ENCODE results near the gene MYL4.
"Not testable (repeated sequence)": the region's sequence is repeated elsewhere in the genome, so short reads cannot be mapped to it uniquely, and the experiment has no call there.

MYL4 gene

DNA sequence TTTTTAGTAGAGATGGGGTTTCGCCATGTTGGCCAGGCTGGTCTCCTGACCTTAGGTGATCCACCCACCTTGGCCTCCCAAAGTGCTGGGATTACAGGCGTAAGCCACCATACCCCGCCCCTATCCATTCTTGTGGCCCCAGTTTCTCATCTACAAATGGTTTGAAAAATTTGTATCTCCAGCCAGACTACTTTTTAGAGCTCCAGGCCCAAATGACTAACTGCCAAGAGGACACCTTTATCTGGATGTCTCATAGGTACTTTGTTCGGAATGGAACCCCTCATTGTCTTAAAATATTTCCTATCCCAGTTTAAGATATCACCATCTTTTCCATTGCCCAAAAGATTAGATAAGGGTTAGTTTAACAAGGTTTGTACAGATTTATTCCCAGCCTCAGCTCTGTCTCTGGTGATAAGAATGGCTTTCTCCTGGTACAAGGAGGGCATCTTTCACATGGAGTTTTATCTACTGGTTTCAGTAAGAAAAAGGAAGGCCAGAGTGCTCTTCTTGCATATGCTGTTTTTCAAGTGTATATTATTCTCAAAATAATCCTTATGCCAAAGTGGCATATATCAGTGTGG lies 15.1 kb upstream of the MYL4 start:
- DNase-seq (ENCODE audit: low read depth in 2 of 2): no peak

DNA sequence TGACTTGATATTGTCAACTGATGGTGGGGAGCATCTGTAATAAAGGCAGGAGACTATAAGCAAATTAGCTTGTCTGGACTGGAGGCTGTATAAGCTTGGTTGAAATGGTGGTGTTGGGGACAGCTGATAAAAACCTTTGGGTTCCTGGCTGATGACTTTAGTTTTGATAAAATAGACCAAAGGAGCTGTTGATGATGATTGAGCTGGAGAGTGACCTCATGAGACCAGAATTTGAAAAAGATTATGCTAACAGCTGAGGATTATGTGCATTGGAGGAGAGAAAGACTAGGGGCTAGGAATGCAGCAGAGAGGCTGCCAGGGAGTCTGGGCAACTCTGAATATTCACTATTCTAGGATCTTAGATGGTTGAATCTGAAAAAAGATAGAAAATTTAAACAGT lies 11.3 kb upstream of the MYL4 start:
- DNase-seq (ENCODE audit: low read depth in 2 of 2): no peak

DNA sequence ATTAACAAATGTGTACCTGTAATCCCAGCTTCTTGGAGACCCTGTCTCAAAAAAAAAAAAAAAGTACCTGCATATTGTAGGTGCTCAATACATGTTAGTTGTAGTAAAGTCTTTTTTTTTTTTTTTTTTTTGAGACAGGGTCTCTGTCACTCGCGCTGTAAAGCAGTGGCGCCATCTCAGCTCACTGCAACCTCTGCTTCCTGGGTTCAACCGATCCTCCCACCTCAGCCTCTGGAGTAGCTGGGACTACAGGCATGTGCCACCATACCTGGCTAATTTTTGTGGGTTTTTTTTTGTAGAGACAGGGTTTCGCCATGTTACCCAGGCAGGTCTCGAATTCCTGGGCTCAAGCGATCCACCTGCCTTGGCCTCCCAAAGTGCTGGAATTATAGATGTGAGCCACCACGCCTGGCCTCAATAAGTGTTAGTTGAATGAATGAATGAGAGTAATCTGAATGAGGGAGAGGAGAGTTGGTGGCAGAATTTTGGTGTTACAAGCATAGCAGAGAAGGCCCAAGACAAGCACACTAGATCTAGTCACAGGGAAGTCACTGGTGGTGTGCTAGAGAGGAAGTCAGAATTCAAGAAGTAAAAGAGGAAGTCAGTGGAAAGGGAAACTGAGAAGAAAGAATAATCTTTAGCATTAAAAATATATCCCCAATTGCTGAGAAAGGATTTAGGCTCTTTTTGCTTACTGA lies 9.4 kb upstream of the MYL4 start:
- DNase-seq (ENCODE audit: low read depth in 2 of 2): no peak

DNA sequence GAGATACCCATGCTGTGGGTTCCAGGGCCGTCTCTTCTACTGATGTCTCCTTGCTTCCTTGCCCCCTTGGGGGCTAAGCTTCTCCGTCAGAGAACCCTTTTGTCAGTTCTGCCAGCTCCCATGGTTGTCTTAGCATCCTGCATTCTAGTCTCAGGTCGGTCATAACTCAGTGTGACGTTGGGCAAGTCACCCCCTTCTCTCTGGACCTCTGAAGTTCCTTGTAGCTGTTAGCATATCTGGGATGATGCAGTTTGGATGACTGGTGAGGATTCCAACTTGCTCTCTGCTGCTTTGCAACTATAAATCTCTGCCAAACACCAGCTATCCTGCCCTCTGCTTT lies 8.9 kb upstream of the MYL4 start:
- DNase-seq (ENCODE audit: low read depth in 2 of 2): no peak

DNA sequence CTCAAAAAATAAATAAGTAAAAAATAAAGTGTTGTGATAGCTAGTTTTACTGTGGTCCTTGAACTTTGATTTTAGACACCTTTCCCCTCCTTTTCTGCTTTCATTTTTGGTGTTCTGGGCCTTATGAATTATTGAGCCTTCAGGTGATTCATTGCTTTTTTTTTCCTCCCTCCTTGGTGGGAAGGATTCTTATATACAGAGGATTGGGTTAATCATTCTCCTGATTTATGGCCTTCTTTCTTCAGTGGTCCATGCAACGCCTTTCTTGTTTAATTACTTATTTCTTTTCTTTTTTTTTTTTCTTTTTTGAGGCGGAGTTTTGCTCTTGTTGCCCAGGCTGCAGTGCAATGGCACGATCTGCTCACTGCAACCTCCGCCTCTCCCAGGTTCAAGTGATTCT lies 8.0 kb upstream of the MYL4 start:
- no peak for DNase-seq (ENCODE audit: low read depth in 2 of 2)

DNA sequence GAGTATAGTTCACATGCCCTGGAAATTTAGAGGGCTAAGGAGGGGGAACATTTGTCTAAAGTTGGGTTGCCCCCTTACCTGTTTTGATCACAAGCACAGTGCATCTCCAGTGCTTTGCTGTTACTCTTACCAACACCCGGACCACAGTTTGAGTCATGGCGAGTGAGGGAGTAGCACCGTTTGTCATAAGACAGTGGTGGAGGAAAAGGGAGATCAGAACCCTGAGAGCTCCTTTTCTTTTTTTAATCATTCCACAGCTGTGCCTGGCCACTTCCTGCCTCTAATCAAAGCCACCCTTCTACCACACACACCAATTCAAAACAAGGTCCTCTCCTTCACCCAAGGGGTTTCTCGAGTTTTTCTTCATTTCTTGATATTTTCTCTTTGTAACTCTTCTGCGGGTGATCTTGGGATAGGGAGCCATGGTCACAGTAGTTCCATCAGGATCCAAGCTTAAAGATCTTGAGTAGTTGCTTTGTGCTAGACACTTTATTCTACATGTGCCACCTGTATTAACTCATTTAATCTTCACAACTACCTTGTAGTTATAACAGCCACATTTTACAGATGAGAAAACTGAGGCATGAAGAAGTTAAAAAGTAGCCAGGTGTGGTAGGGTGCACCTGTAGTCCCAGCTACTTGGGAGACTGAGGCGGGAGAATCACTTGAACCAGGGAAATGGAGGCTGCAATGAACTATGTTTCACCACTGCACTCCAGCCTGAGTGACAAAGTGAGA lies 5.0 kb upstream of the MYL4 start:
- DNase-seq (ENCODE audit: low read depth in 2 of 2): no peak

DNA sequence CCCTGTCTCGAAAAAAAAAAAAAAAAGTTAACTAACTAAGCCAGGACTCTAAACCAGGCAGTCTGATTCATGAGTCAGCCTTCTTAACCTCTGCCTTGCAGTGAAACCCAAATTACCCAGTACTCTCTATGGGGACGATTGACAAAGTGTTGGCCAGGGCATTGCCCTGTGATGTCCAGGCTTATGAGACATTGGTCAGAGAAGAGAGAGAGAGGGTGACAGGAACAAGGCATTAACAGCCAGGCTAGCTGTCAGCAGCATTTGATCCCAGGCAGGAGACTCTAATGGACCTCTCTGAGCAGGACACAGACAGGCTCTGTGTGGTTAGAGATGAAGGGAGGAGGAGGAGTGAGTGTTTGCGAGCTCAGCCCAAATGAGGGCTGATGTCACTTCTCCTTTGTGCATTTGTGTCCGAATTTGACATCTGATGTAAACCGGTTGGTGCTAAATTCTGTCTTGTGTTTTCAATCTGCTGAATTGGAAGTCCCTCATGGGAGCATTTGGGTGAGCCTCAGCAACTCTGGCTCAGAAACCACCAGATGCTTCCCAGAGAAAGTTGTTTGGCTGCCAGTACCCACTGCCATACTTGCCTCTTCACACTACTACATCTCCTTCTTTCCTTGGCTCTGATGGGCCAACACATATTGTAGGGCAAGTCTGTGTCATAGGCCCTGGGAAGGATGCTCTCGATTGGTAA lies 4.3 kb upstream of the MYL4 start:
- DNase-seq (ENCODE audit: low read depth in 2 of 2): no peak

DNA sequence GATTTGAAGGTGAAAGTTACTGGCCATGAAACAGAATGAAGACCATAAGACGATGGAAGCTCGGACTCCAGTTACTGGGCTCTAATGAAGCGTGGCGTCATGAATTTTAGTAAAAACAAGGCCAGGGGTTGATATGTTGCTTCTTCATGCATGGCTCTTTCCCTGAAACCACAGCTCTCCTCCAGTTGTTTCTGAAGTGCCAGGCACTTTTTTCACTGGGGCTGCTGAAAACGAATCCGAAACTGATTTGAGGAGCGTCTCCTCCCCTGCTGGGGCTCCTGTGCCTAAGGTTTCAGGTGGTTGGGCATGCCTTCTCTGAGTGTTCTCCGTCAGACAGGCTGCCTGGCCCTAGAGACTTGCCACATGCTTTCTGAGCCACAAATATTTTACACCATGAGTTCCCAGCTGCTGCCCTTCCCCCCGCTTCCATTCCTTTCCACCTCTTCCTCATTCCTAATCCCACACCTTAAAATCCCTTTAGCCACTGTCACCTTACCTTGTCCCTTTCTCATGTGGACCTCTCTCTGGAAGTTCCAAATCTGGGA lies 3.7 kb upstream of the MYL4 start:
- DNase-seq (ENCODE audit: low read depth in 2 of 2): no peak

DNA sequence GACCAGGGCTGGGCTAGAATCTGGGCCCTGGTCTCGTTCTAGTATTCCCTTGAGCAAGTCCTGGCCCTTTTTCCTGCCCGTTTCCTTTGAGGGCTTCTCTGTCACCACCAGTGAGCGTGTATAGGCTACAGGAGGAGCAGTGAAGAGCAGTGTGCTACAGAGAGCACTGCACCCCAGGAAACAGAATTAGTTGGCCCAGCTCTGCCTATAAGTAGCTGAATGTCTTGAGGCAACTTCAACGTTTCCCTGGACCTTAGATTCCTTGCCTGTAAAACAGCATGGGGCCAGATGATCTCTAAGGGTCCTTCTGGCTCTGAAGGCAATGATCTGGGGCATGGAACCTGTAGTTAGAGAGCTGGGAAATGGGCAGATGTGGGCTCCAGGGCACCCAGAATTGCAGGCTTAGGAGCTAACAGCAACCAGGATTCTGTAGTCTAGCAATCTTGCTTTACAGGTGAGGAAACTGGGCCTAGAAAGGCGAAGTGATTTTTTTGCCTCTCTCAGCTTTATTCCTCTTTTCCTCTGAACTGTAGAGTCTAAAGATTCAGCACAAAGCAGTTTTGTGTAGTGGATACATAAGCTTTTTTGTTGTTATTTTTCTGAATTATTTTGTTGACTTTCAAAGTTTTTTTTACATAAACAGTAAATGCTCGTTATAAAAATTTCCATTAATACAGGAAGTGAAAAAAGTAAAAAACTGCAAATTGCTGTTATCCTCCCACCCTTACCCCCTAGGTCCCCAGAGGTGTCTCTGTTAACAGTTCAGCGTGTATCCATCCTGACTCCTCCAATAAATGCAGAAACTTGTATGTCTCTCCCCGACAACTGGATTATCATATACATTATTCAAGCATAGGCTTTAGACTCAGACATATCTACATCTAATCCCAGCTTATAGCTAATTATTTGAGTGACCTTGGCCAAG lies 1.7 kb upstream of the MYL4 start:
- no peak for DNase-seq (ENCODE audit: low read depth in 2 of 2)

DNA sequence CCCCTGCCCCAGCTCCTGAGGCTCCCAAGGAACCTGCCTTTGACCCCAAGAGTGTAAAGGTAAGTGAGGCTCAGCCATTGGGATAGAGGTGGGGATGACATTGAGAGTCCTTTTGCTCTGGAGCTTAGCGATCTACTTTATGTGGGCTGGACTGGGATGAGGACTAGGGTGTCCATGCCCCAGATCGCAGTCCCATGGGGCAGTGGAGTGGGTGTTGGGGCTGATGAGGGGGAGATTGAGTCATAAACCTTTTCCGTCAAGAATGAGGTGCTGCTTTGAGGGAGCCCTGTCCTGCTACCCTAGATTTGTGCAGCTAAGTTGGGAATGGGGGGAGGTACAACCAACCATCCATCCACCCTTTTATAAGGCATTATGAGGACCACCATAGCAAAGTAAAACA lies 351 bp downstream of the MYL4 start:
- DNase-seq (ENCODE audit: low read depth in 2 of 2): no peak

DNA sequence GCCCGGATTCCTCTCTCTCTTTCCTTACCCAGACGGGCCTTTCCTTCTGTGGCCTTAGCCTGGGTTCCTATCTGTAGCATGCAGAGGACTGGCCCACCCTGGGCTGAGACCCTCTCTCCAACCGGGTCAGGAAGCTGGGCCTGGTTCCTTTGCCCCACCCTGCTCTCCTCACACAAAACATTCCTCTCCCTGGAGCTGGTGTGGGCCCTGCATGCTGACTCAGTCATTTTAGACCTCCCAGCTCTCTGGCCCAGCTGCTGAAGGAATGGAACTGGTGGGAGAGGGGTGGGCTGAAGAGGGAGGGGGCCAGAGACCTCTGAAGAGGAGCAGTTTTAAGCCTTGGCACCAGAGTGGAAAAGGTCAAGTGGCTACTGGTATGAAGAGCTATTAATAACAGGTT lies 957 bp downstream of the MYL4 start:
- no peak for DNase-seq (ENCODE audit: low read depth in 2 of 2)

DNA sequence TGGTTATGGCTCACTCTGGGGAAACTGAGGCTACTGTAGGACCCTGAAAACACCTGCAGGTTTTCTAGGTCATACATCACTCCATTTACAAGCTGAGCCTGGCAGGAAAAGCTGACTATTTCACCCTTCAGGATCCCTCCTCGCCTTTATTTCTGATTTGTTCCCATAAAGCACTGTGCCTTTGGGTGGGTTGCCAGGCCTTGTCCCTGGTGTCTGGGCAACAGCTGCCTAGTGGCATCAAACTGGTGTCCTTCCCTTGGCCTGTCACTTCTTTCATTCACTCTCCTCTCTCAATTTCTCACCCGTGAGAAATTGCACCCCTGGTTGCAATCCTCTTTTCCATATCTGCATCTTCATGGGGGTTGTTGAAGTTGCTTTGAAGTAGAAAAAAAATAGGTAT lies 1.6 kb downstream of the MYL4 start:
- no peak for DNase-seq (ENCODE audit: low read depth in 2 of 2)

DNA sequence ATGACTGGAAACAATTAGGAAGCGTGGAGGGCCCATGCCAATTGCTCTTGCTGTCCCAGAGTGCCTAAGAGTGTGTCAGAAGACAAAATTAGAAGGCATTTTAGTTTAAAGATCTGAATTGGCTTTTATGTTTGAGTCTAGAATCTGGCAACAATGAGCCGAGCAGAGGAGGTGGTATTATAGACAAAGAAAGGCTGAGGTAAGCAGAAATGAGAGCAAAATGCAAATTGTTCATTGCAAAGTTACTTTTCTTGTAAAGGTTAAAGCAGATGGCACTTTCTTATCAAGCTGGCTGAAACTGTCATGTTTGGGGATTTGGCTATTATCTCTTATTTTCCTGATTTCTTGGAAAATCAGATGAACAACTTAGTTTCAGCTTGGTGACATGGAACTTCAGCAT lies 3.3 kb downstream of the MYL4 start:
- DNase-seq (ENCODE audit: low read depth in 2 of 2): no peak

DNA sequence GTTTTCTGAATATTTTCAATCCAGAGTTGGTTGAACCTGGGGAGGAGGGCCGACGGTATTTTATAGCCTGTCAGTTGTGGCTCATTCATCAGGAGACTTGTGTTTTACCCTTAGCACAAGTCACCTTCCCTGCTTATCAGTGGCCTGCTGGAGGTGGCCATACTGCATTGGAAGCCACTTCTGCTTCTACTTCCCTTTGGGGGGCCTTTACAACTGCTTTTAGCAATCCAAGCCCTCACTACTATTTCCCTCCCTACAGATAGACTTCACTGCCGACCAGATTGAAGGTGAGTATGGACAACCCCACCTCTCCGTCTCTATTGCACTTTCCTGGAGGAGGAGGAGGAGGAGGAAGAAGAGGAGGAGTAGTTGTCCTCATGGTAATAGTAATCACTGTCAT lies 4.4 kb downstream of the MYL4 start:
- no peak for DNase-seq (ENCODE audit: low read depth in 2 of 2)

DNA sequence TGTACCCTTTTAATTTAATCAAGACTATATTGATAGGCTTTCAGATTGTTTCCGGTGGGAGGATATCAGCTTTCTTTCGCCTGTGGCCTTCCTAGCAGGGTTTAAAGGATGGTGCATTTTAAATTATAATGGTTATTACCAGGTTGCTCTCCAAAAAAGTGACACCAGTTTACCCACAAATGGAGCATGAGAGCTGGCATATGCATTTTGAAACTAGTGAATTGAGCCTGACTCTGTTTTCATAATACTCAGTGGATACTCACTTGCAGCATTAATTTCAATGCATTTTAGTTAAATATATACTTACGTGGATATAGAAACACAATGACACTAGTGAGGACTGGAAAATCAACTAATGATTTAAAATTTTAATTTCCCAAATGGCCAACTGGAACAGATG lies 5.8 kb downstream of the MYL4 start:
- no peak for DNase-seq (ENCODE audit: low read depth in 2 of 2)

DNA sequence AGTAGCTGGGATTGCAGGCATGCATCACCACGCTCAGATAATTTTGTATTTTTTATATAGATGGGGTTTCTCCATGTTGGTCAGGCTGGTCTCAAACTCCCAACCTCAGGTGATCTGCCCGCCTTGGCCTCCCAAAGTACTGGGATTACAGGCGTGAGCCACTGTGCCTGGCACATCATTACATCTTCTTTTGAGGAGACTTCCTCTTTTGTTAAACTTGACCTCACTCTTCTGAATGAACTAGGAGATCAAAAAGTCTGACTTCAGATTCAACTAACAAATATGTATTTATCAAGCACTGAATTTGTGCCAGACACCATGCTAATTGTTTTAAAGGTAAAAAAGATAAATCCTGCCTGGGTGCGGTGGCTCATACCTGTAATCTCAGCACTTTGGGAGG lies 7.7 kb downstream of the MYL4 start:
- DNase-seq (ENCODE audit: low read depth in 2 of 2): not testable (repeated sequence)

DNA sequence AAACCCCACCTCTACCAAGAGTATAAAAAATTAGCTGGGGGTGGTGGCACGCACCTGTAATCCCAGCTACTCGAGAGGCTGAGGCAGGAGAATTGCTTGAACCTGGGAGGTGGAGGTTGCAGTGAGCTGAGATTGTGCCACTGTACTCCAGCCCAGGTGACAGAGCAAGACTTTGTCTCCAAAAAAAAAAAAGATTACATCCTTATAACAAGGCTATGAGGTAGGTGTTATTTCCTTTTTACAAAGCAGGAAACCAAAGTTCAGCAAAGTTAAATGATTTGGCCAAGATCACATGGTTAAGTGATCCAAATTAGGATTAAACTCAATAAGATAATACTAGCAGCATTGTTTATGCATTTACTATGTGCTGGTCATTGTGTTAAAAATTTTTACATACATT lies 8.1 kb downstream of the MYL4 start:
- not testable (repeated sequence) for DNase-seq (ENCODE audit: low read depth in 2 of 2)

DNA sequence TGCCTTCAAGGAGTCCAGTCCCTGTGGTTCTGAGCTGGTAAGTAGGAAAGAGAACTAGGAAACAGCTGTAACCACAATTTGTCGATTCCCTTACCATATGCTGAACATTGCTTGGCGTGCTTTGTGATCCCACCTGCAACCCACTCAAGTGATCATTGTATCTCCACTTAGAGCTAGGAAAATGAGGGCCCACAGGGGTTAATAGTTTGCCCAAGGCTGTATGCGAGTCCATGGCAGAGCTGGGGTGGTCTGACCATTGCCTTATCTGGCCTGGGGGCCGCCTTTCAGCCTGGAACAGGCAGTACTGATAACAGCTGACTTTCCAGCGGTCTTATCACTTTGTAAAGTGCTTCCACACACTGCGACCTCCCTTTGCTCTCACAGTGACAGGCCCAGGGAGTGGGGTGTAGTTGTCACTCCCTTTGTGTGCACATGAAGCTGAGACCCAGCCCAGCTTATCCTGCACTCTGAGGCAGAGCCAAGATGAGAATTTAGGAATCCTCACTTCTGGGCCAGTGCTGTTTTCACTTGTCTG lies 9.8 kb downstream of the MYL4 start:
- no peak for DNase-seq (ENCODE audit: low read depth in 2 of 2)

DNA sequence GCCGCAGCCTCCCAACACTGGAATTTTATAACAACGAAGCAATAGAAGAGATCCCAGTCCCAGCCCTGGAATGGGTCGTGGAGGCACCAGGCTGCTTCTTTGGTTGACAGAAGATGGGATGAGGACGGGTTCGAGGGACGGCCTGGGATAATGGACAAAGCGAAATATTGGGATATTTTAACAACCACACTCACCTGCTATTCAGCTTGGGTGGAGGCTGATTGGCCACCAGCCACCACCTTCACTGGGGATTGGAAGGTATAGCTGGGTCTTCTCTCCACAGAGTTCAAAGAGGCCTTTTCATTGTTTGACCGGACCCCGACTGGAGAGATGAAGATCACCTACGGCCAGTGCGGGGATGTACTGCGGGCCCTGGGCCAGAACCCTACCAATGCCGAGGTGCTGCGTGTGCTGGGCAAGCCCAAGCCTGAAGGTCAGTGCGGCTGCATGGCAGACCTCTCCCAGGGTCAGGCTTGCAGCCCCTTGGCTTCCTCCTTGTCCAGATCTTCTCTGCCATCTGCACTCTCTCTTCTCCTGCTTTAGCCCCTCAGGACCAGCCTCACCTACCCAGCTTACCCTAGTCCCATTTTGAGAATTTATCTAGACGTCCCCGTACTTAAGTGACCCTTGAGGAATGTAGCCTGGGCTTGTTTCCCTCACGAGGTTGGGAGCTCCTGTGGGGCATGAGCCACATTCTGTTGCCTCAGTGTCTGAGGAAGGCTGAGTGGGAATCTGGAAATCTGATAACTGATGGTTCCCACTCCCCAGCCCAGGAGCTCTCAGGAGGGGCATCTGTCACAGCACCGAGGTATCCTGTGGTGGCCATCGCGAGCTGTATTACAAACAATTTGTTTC lies 10.7 kb downstream of the MYL4 start:
- no peak for DNase-seq (ENCODE audit: low read depth in 2 of 2)

DNA sequence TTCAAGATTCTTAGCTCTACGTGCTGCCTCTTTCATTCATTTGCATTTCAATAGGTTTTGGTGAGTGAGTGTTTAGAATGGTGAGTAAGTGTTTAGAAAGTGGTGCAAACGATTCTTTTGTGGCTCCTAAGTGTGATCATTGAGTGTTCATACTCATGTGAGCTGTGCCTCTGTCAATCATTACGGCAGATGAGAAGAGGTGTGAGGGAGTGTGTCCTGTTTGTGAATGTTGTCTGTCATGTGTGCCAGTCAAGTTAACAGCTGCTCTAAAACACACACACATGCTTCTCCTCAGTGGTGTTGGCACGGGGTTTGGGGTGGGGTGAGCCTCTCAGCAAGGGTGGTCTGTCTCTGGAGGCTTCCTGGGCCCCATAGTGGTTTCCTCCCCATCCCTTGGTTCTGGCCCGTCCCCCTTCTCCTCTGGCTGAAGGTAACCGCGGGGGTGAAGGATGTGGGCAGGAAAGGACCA lies 11.4 kb downstream of the MYL4 start:
- no peak for DNase-seq (ENCODE audit: low read depth in 2 of 2)

Measured in stimulated activated CD8-positive, alpha-beta memory T cell treated with anti-CD3 and anti-CD28 coated beads, Interleukin-7, amount 100 ng/mL, for 1 hour (primary cell).